Keratinocyte (primary cell): ENCODE measurements around the gene SLC17A9. TPM values are rescaled to one million over a fixed set of nuclear protein-coding genes. Genes with fewer than 3 reads are reported as not detected.

Experiments
- DNase-seq: peaks from one replicate; pipeline ENCODE4 v3.0.0-alpha.2; 2011; ENCODE audit warnings: low read depth, missing footprints, low spot score
- FAIRE-seq: peaks from 2 replicates; lab custom pipeline; 2011; peaks lifted over from hg19 to GRCh38; lab: Jason Lieb, UNC
- H2AFZ ChIP-seq: 2 replicates; pipeline ENCODE4 v1.6.0; 2012; ENCODE audit warnings: low read length, control low read depth, inconsistent platforms; ENCODE audit not compliant: control insufficient read depth
- H3K27ac ChIP-seq: 2 replicates; pipeline ENCODE4 v1.5.1; 2011; ENCODE audit warnings: low read length; ENCODE audit not compliant: control insufficient read depth, insufficient read depth
- H3K27me3 ChIP-seq: 3 replicates; pipeline ENCODE4 v1.6.0; 2011; ENCODE audit warnings: low read length; ENCODE audit not compliant: control insufficient read depth, insufficient read depth; ENCODE audit errors: extremely low read depth
- H3K36me3 ChIP-seq, 2 experiments: 2 replicates in 1 of 2; 3 replicates in 1 of 2; pipeline ENCODE4 v1.5.1; 2011; ENCODE audit warnings: low read length in 2 of 2, mild to moderate bottlenecking in 1 of 2; ENCODE audit not compliant: control insufficient read depth in 2 of 2, insufficient read depth in 2 of 2; ENCODE audit errors: extremely low read depth in 1 of 2
- H3K4me1 ChIP-seq: 3 replicates; pipeline ENCODE4 v1.5.1; 2011; ENCODE audit warnings: low read length; ENCODE audit not compliant: control insufficient read depth, insufficient read depth; ENCODE audit errors: extremely low read depth
- H3K4me2 ChIP-seq: 3 replicates; pipeline ENCODE4 v1.6.0; 2011; ENCODE audit warnings: low read depth, low read length; ENCODE audit not compliant: control insufficient read depth, insufficient read depth; ENCODE audit errors: extremely low read depth
- H3K4me3 ChIP-seq, 3 experiments: fragments of 200-600 bp in 1 of 3; sonication (generic) in 1 of 3; 2 replicates in 2 of 3; 3 replicates in 1 of 3; pipeline ENCODE4 v1.5.1; 2011 to 2016; ENCODE audit warnings: low read length in 3 of 3, mild to moderate bottlenecking in 3 of 3, control low read depth in 2 of 3, inconsistent platforms in 1 of 3, low read depth in 1 of 3, mixed read lengths in 1 of 3, mixed run types in 1 of 3, moderate library complexity in 1 of 3; ENCODE audit not compliant: control insufficient read depth in 2 of 3, insufficient read depth in 2 of 3; ENCODE audit errors: extremely low read depth in 1 of 3
- H3K79me2 ChIP-seq: 2 replicates; pipeline ENCODE4 v1.6.0; 2012; ENCODE audit warnings: low read length; ENCODE audit not compliant: control insufficient read depth, insufficient read depth
- H3K9ac ChIP-seq: 3 replicates; pipeline ENCODE4 v1.6.0; 2011; ENCODE audit warnings: low read length; ENCODE audit not compliant: control insufficient read depth, insufficient read depth; ENCODE audit errors: extremely low read depth
- H3K9me1 ChIP-seq: 3 replicates; pipeline ENCODE4 v1.6.0; 2011; ENCODE audit warnings: low read length; ENCODE audit not compliant: control insufficient read depth, insufficient read depth; ENCODE audit errors: extremely low read depth
- H3K9me3 ChIP-seq: 2 replicates; pipeline ENCODE4 v1.5.1; 2012; ENCODE audit warnings: low read depth, low read length; ENCODE audit not compliant: control insufficient read depth
- H4K20me1 ChIP-seq: 3 replicates; pipeline ENCODE4 v1.6.0; 2011; ENCODE audit warnings: low read length; ENCODE audit not compliant: control insufficient read depth, insufficient read depth; ENCODE audit errors: extremely low read depth
- CTCF ChIP-seq, 3 experiments: IDR thresholded peaks in 1 of 3; conservative IDR thresholded peaks in 1 of 3; optimal IDR thresholded peaks in 1 of 3; 2 replicates in 2 of 3; 3 replicates in 1 of 3; pipeline versions ENCODE3 to v1.5.1; 2011; ENCODE audit warnings: low read length in 3 of 3, mild to moderate bottlenecking in 3 of 3, moderate library complexity in 2 of 3, control low read depth in 1 of 3, inconsistent platforms in 1 of 3; ENCODE audit not compliant: insufficient read depth in 2 of 3; ENCODE audit errors: extremely low read depth in 1 of 3
- EZH2 ChIP-seq: IDR thresholded peaks from one replicate; pipeline ENCODE4 v1.6.1; 2012; ENCODE audit warnings: inconsistent platforms, mild to moderate bottlenecking, low read length, moderate library complexity
- dilution Hi-C: fragments of 300-500 bp; cut with MboI; formaldehyde crosslinking; loops from one replicate; pipeline ENCODE4 v1.7.0; 2020; ENCODE audit warnings: low sequenced_read_pairs; ENCODE audit not compliant: extremely low pct_ligation_motif_present
- polyA plus RNA-seq, 5 experiments: library from polyadenylated mRNA; depleted of rRNA in 3 of 5; stranded (reverse) in 3 of 5; stranded (forward) in 1 of 5; unstranded in 1 of 5; fragments of >200 nt; gene quantifications; 1 replicate in 1 of 5; 2 replicates in 3 of 5; 3 replicates in 1 of 5; pipeline versions ENCODE4 v1.2.1 to v1.2.3, GENCODE V29; 2011 to 2012; ENCODE audit warnings: missing spikeins in 2 of 5, low read depth in 1 of 5, low replicate concordance in 1 of 5

Gene SLC17A9
- polyA plus RNA-seq, 1 donor (not counting 4 experiments of a cell fraction or from before 2014, with no cell fraction given): not detected

- H3K4me2 ChIP-seq: no peak overlapping the region
- dilution Hi-C loops: no loop called here
- no peaks in the 10 kb centered on the region for H3K79me2 ChIP-seq
- FAIRE-seq (no peak), DNase-seq (no peak)
- H3K27me3 ChIP-seq: peaks cover 39% of the 10 kb centered on the region
- no peaks in the 10 kb centered on the region for H3K9me3 ChIP-seq
- H3K9ac ChIP-seq: no peak overlapping the region
- H3K36me3 ChIP-seq: no peaks in the 10 kb centered on the region
- H4K20me1 ChIP-seq: no peaks in the 10 kb centered on the region
- no peak overlapping the region for H2AFZ ChIP-seq
- H3K4me3 ChIP-seq: no peak overlapping the region
- TF ChIP-seq EZH2 (no peak), CTCF (optimal IDR thresholded peaks at IDR 0.05 in 1 of 3, IDR thresholded peaks at IDR 0.05 in 1 of 3, conservative IDR thresholded peaks at IDR 0.05 in 1 of 3; ENCODE audit: extremely low read depth in 1 of 3, insufficient read depth in 2 of 3, low read length in 3 of 3) (no peak)
- no peak overlapping the region for H3K27ac ChIP-seq
- no peaks in the 10 kb centered on the region for H3K4me1 ChIP-seq
- H3K9me1 ChIP-seq: no peaks in the 10 kb centered on the region
Observed at GRCh38 chr20:62989201-62989601, 36.7 kb downstream of the SLC17A9 start.

GRCh38 chr20:62990306-62990825 lies 37.9 kb downstream of the SLC17A9 start:
- no peak for DNase-seq
- H3K79me2 ChIP-seq: no peaks in the 10 kb centered on the region
- peaks cover 42% of the 10 kb centered on the region for H3K27me3 ChIP-seq
- H3K4me1 ChIP-seq: no peaks in the 10 kb centered on the region
- H3K9me1 ChIP-seq: no peaks in the 10 kb centered on the region
- no peak overlapping the region for H2AFZ ChIP-seq
- H3K4me3 ChIP-seq: no peak overlapping the region
- no peak overlapping the region for H3K27ac ChIP-seq
- H3K9me3 ChIP-seq: no peaks in the 10 kb centered on the region
- no peak overlapping the region for H3K4me2 ChIP-seq
- TF ChIP-seq CTCF (optimal IDR thresholded peaks at IDR 0.05 in 1 of 3, IDR thresholded peaks at IDR 0.05 in 1 of 3, conservative IDR thresholded peaks at IDR 0.05 in 1 of 3; ENCODE audit: extremely low read depth in 1 of 3, insufficient read depth in 2 of 3, low read length in 3 of 3) (no peak), EZH2 (no peak)
- no peaks in the 10 kb centered on the region for H3K36me3 ChIP-seq
- no peaks in the 10 kb centered on the region for H4K20me1 ChIP-seq
- no peak for FAIRE-seq
- dilution Hi-C loops: no loop called here
- H3K9ac ChIP-seq: no peak overlapping the region
